K562 (cell line): ENCODE data around the gene ANAPC10. TPM values are rescaled to one million over a fixed set of nuclear protein-coding genes. Genes with fewer than 3 reads are reported as not detected.

Experiments
- ATAC-seq: fragments of 200-7000 bp; cut with Tn5 transposase; 3 replicates; pipeline ENCODE4 v1.9.1; 2020; ENCODE audit warnings: moderate library complexity
- BruUV-seq: library from RNA; stranded (reverse); fragments of 400-500 nt; replicated peaks from 2 replicates; lab custom pipeline; 2021; lab: Mats Ljungman, UMichigan
- CTCF ChIA-PET: fragments of 300-600 bp; formaldehyde crosslinking; extraction: SDS; loops from one replicate; lab custom pipeline; 2021; ENCODE audit warnings: low intra/inter-chr PET ratio; lab: Yijun Ruan, JAX
- POLR2A ChIA-PET: fragments of 300-600, 350-650 bp; sonication (Branson Sonifier 250); formaldehyde crosslinking; extraction: SDS; loops from one replicate; lab custom pipeline; 2021; ENCODE audit warnings: antibody characterized with exemption, inconsistent platforms; lab: Yijun Ruan, JAX
- DNase-seq, 4 experiments: peaks; one replicate each; pipeline versions ENCODE4 v3.0.0 to v3.0.0-alpha.2; 2011 to 2018; ENCODE audit warnings: low spot score in 3 of 4, mixed read lengths in 3 of 4; ENCODE audit errors: extremely low read depth in 1 of 4
- FAIRE-seq: peaks from 2 replicates; lab custom pipeline; 2011; peaks lifted over from hg19 to GRCh38; lab: Jason Lieb, UNC
- H2AFZ ChIP-seq: 2 replicates; pipeline ENCODE4 v1.6.0; 2011; ENCODE audit warnings: low read depth, low read length, control low read depth, inconsistent platforms
- H3K27ac ChIP-seq: fragments of 200-600 bp; 3 replicates; pipeline ENCODE4 v1.8.0; 2011; ENCODE audit warnings: low read depth, mild to moderate bottlenecking, control low read depth, inconsistent platforms, low read length, moderate library complexity, mixed read lengths; ENCODE audit errors: extremely low read depth
- H3K27me3 ChIP-seq, 2 experiments: fragments of 300-600 bp in 1 of 2; 2 replicates in 1 of 2; 3 replicates in 1 of 2; pipeline versions ENCODE4 v1.6.0 to v1.8.0; 2011; ENCODE audit warnings: inconsistent platforms in 2 of 2, low read length in 2 of 2, mild to moderate bottlenecking in 1 of 2, mixed read lengths in 1 of 2, moderate library complexity in 1 of 2; ENCODE audit not compliant: control insufficient read depth in 2 of 2, insufficient read depth in 2 of 2
- H3K36me3 ChIP-seq: fragments of 300-600 bp; 3 replicates; pipeline ENCODE4 v1.8.0; 2011; ENCODE audit warnings: mild to moderate bottlenecking, low read length, inconsistent platforms; ENCODE audit not compliant: control insufficient read depth, insufficient read depth
- H3K4me1 ChIP-seq, 2 experiments: fragments of 200-600 bp in 1 of 2; replicated peaks in 1 of 2; 2 replicates in 1 of 2; 3 replicates in 1 of 2; pipeline versions ENCODE4 v1.5.1 to v1.8.0; 2011; ENCODE audit warnings: inconsistent platforms in 2 of 2, low read length in 2 of 2, mild to moderate bottlenecking in 1 of 2, mixed read lengths in 1 of 2, moderate library complexity in 1 of 2; ENCODE audit not compliant: control insufficient read depth in 2 of 2, insufficient read depth in 2 of 2
- H3K4me2 ChIP-seq: 2 replicates; pipeline ENCODE4 v1.6.1; 2011; ENCODE audit warnings: low read length, control low read depth, inconsistent platforms, mixed read lengths; ENCODE audit not compliant: insufficient read depth
- H3K4me3 ChIP-seq: fragments of 200-600 bp; sonication (generic), shearing (Covaris generic); 2 replicates; pipeline ENCODE4 v1.5.1; 2016; ENCODE audit warnings: control low read depth, inconsistent platforms
- H3K79me2 ChIP-seq: fragments of 200-600 bp; 3 replicates; pipeline ENCODE4 v1.8.0; 2011; ENCODE audit warnings: low read length, inconsistent platforms; ENCODE audit not compliant: control insufficient read depth, insufficient read depth
- H3K9ac ChIP-seq, 2 experiments: 2 replicates each; pipeline versions ENCODE4 v1.6.0 to v1.6.1; 2011; ENCODE audit warnings: low read depth in 2 of 2, low read length in 2 of 2, control low read depth in 1 of 2, inconsistent platforms in 1 of 2, mild to moderate bottlenecking in 1 of 2, mixed read lengths in 1 of 2; ENCODE audit not compliant: insufficient read depth in 1 of 2
- H3K9me1 ChIP-seq: one replicate; pipeline ENCODE4 v1.6.0; 2011; ENCODE audit warnings: inconsistent platforms, mild to moderate bottlenecking, low read length, moderate library complexity; ENCODE audit not compliant: control insufficient read depth, insufficient read depth
- H3K9me3 ChIP-seq: replicated peaks from 2 replicates; pipeline ENCODE4 v1.5.1; 2011; ENCODE audit warnings: low read depth, low read length, inconsistent platforms; ENCODE audit not compliant: control insufficient read depth, insufficient read depth
- H4K20me1 ChIP-seq: replicated peaks from 2 replicates; pipeline ENCODE4 v1.6.1; 2011; ENCODE audit warnings: low read length, inconsistent platforms, mixed read lengths; ENCODE audit not compliant: control insufficient read depth, insufficient read depth
- ASH1L ChIP-seq: fragments of 450-650 bp; IDR thresholded peaks from 2 replicates; pipeline ENCODE4 v1.6.1; 2018; ENCODE audit warnings: borderline replicate concordance, mild to moderate bottlenecking, low read depth; ENCODE audit not compliant: partially characterized antibody
- BCL6 ChIP-seq: fragments of 250-450 bp; sonication (Bioruptor Pico); IDR thresholded peaks from 2 replicates; pipeline ENCODE4 v1.4.0; 2020
- CEBPB ChIP-seq: fragments of 450-650 bp; IDR thresholded peaks from 2 replicates; pipeline ENCODE4 v1.6.1; 2016; ENCODE audit warnings: missing genetic modification characterization, missing compliant biosample characterization
- CTCF ChIP-seq, 3 experiments: IDR thresholded peaks in 2 of 3; conservative IDR thresholded peaks in 1 of 3; 2 replicates each; pipeline ENCODE4 v1.5.1; 2011 to 2012; ENCODE audit warnings: low read length in 3 of 3, mild to moderate bottlenecking in 3 of 3, control low read depth in 2 of 3, improper control_type of control experiment in 1 of 3, inconsistent platforms in 1 of 3, low read depth in 1 of 3, mixed read lengths in 1 of 3, moderate library complexity in 1 of 3; ENCODE audit not compliant: insufficient read depth in 2 of 3
- SLC30A9 ChIP-seq: fragments of 250-450 bp; sonication (Bioruptor Pico); IDR thresholded peaks from 2 replicates; pipeline ENCODE4 v1.8.0; 2022; ENCODE audit warnings: mild to moderate bottlenecking, moderate library complexity
- SMARCC2 ChIP-seq: fragments of 450-650 bp; IDR thresholded peaks from 2 replicates; pipeline ENCODE4 v1.6.1; 2017; ENCODE audit warnings: antibody characterized with exemption, moderate library complexity, mild to moderate bottlenecking, low read depth
- TBP ChIP-seq: optimal IDR thresholded peaks from 2 replicates; pipeline ENCODE3; 2011; ENCODE audit warnings: low read depth, low read length, improper control_type of control experiment
- TFAM ChIP-seq: fragments of 250-450 bp; sonication (Bioruptor Pico); conservative IDR thresholded peaks from 2 replicates; pipeline ENCODE4 v1.5.0; 2021; ENCODE audit warnings: mild to moderate bottlenecking, moderate library complexity
- TRIM24 ChIP-seq, 2 experiments: fragments of 450-650 bp; IDR thresholded peaks; 2 replicates each; pipeline ENCODE4 v1.6.1; 2016
- ZNF354B ChIP-seq: fragments of 250-450 bp; sonication (Bioruptor Pico); IDR thresholded peaks from 2 replicates; pipeline ENCODE4 v1.4.0; 2020
- ZNF551 ChIP-seq: fragments of 250-450 bp; sonication (Bioruptor Pico); IDR thresholded peaks from 2 replicates; pipeline ENCODE4 v1.5.0; 2021; ENCODE audit warnings: mild to moderate bottlenecking, moderate library complexity
- ZNF609 ChIP-seq: sonication (generic); formaldehyde crosslinking; IDR thresholded peaks from 2 replicates; pipeline ENCODE4 v1.8.1; 2023; ENCODE audit warnings: missing genetic modification reagents, mild to moderate bottlenecking, borderline replicate concordance
- WGBS: fragments of 100-300 bp; shearing (Covaris generic); methylation state at CpG from one replicate; pipeline ENCODE4 v1.1.6; 2016; ENCODE audit warnings: low coverage, mixed read lengths; ENCODE audit not compliant: insufficient coverage; ENCODE audit errors: missing lambda C conversion rate; 5-methylcytosine and 5-hydroxymethylcytosine counted together
- in situ Hi-C: fragments of 300-500 bp; cut with MboI; formaldehyde crosslinking; loops from 4 replicates; pipeline ENCODE4 v1.15.0; 2018; ENCODE audit warnings: inconsistent platforms, mixed read lengths
- intact Hi-C: fragments of 100-400 bp; cut with micrococcal nuclease; formaldehyde crosslinking; loops from 2 replicates; pipeline ENCODE4 v1.14.2; 2022
- polyA plus RNA-seq, 8 experiments: library from polyadenylated mRNA; depleted of rRNA in 4 of 8; stranded (reverse) in 5 of 8; unstranded in 3 of 8; fragments of >200 nt; fragmentation: Nextera tagmentation in 2 of 8; fragmentation: Illumina TruSeq in 1 of 8; extraction: Ambion mirVana in 2 of 8; extraction: Trizol in 1 of 8; gene quantifications; 2 replicates each; pipeline versions ENCODE4 v1.2.1 to v1.2.3, GENCODE V29; 2011 to 2014; ENCODE audit warnings: inconsistent platforms in 1 of 8, missing spikeins in 1 of 8
- total RNA-seq, 7 experiments: library from RNA; depleted of rRNA in 6 of 7; stranded (reverse); fragments of >200 nt in 6 of 7; fragmentation: Illumina TruSeq in 2 of 7; extraction: Trizol in 2 of 7; gene quantifications; 2 replicates each; pipeline versions ENCODE4 v1.2.1 to v1.2.3, GENCODE V29; 2011 to 2021; ENCODE audit warnings: low replicate concordance in 1 of 7
- TF ChIP-seq, protein P1 (sequence below): fragments of 450-650 bp; conservative IDR thresholded peaks from 2 replicates; pipeline ENCODE4 v1.6.1; 2016; ENCODE audit warnings: missing genetic modification characterization, low read depth, mild to moderate bottlenecking, missing compliant biosample characterization, moderate library complexity
- TF ChIP-seq, protein P2 (sequence below): sonication (generic); formaldehyde crosslinking; IDR thresholded peaks from 2 replicates; pipeline ENCODE4 v1.8.1; 2022; ENCODE audit warnings: missing genetic modification reagents

The ANAPC10 gene
- total and polyA plus RNA-seq, 9 of the 15 experiments (the other 6 are each of a cell fraction or from before 2014, with no cell fraction given), result 31.0 to 96.2 (median 60.3) TPM

DNA sequence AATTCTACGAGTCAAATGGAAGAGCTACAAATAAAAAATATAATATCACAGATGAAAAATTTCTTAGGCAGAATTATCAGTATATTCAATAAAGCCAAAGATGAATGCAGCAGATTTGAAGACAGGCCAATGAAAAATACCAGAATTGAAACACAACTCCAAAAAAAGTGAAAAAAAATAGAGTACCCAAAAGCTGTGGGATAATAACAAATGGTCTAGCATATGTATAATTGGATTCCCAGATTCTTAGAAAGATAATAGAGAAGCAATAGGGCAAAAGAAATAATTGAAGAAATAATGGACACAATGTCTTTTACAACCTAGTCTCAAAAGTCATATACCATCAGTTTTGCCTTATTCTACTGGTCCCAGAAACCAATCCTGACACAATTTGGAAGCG, 4.4 kb downstream of the ANAPC10 start:
- no peak for TF ChIP-seq BCL6 (CRISPR knock-in tag)
- TF ChIP-seq, protein P1, sequence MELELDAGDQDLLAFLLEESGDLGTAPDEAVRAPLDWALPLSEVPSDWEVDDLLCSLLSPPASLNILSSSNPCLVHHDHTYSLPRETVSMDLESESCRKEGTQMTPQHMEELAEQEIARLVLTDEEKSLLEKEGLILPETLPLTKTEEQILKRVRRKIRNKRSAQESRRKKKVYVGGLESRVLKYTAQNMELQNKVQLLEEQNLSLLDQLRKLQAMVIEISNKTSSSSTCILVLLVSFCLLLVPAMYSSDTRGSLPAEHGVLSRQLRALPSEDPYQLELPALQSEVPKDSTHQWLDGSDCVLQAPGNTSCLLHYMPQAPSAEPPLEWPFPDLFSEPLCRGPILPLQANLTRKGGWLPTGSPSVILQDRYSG (tag), result no peak
- no peak for TF ChIP-seq CEBPB (tag)
- TF ChIP-seq ZNF551, result no peak
- no peak for TF ChIP-seq ZNF609
- TF ChIP-seq, protein P2, sequence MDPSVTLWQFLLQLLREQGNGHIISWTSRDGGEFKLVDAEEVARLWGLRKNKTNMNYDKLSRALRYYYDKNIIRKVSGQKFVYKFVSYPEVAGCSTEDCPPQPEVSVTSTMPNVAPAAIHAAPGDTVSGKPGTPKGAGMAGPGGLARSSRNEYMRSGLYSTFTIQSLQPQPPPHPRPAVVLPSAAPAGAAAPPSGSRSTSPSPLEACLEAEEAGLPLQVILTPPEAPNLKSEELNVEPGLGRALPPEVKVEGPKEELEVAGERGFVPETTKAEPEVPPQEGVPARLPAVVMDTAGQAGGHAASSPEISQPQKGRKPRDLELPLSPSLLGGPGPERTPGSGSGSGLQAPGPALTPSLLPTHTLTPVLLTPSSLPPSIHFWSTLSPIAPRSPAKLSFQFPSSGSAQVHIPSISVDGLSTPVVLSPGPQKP, result no peak
- no peak for TF ChIP-seq SMARCC2
- TF ChIP-seq TFAM (CRISPR knock-in tag), result no peak
- TF ChIP-seq SLC30A9, result no peak
- TF ChIP-seq TBP, result no peak
- no peak for TF ChIP-seq TRIM24 (IDR thresholded peaks at IDR 0.05)
- TF ChIP-seq CTCF (IDR thresholded peaks at IDR 0.05 in 2 of 3, conservative IDR thresholded peaks at IDR 0.05 in 1 of 3; ENCODE audit: insufficient read depth in 2 of 3, low read depth in 1 of 3, low read length in 3 of 3), result no peak
- no peak for TF ChIP-seq ASH1L
- TF ChIP-seq ZNF354B (CRISPR knock-in tag), result no peak
- Histone ChIP-seq H3K36me3 (peaks cover 73% of the 10 kb centered on the region), H3K9me3 (no peaks in the 10 kb centered on the region), H3K27ac (no peak overlapping the region), H2AFZ (no peak overlapping the region), H3K4me3 (no peak overlapping the region), H3K27me3 (no peaks in the 10 kb centered on the region), H3K4me1 (peaks cover 0 to 9% of the 10 kb centered on the region in 2 experiments; a peak in 2 of 5 replicates), H3K9me1 (no peaks in the 10 kb centered on the region), H3K9ac (no peak overlapping the region), H3K79me2 (peaks cover 95% of the 10 kb centered on the region), H3K4me2 (no peak overlapping the region), H4K20me1 (no peaks in the 10 kb centered on the region)
- ATAC-seq (no peak), FAIRE-seq (no peak), DNase-seq (no peak)
- intact Hi-C loops, result no loop called here
- WGBS, result 92% methylated on average over 2 of the region's 2 CpGs
- in situ Hi-C loops, result no loop called here
- POLR2A ChIA-PET, result interaction anchor here (1.0 to 1.8 kb wide), 2 partner anchors 9 to 18 kb away, joined by 3 to 7 read pairs; no protein-coding TSS in a partner anchor
- CTCF ChIA-PET, result no interaction called here
- BruUV-seq, result no TSS peak
